GM21447 (cell line): ENCODE results near the gene ATP4A.

Experiments used
- ATAC-seq: cut with Tn5 transposase; IDR thresholded peaks from one replicate; pipeline ENCODE4 v1.9.1; 2021; ENCODE audit not compliant: unreplicated experiment

ATP4A gene

GRCh38 chr19:35566738-35567137 lies 3.3 kb upstream of the ATP4A start:
- ATAC-seq, result no peak

GRCh38 chr19:35565016-35565856 lies 1.8 kb upstream of the ATP4A start:
- ATAC-seq, result no peak

- ATAC-seq, result no peak
These were observed 682 bp downstream of the ATP4A start for GRCh38 chr19:35562776-35563175.

GRCh38 chr19:35562336-35562735 lies 1.1 kb downstream of the ATP4A start:
- no peak for ATAC-seq

GRCh38 chr19:35561436-35561835 lies 2.0 kb downstream of the ATP4A start:
- ATAC-seq, result no peak

- ATAC-seq, result no peak
These were observed 2.8 kb downstream of the ATP4A start for GRCh38 chr19:35560677-35561076.

GRCh38 chr19:35560271-35560670 lies 3.2 kb downstream of the ATP4A start:
- no peak for ATAC-seq

- no peak for ATAC-seq
These were observed 3.7 kb downstream of the ATP4A start for GRCh38 chr19:35559781-35560180.

- no peak for ATAC-seq
These were observed 4.2 kb downstream of the ATP4A start for GRCh38 chr19:35559281-35559659.

GRCh38 chr19:35558400-35559280 lies 4.8 kb downstream of the ATP4A start:
- no peak for ATAC-seq

GRCh38 chr19:35557539-35558399 lies 5.7 kb downstream of the ATP4A start:
- ATAC-seq, result no peak

- ATAC-seq, result no peak
These were observed 6.5 kb downstream of the ATP4A start for GRCh38 chr19:35556846-35557538.

- no peak for ATAC-seq
These were observed 7.3 kb downstream of the ATP4A start for GRCh38 chr19:35556025-35556590.

GRCh38 chr19:35555301-35556005 lies 8.0 kb downstream of the ATP4A start:
- no peak for ATAC-seq

GRCh38 chr19:35554076-35554475 lies 9.4 kb downstream of the ATP4A start:
- no peak for ATAC-seq

- no peak for ATAC-seq
These were observed 10.0 kb downstream of the ATP4A start for GRCh38 chr19:35553385-35554000.

- no peak for ATAC-seq
These were observed 10.7 kb downstream of the ATP4A start for GRCh38 chr19:35552534-35553384.

GRCh38 chr19:35551091-35551810 lies 12.2 kb downstream of the ATP4A start:
- no peak for ATAC-seq
